Globus pallidus (tissue), 1 donor: ENCODE data around the gene KCNQ1OT1.

Source experiments
- DNase-seq: peaks from one replicate; pipeline ENCODE4 v3.0.0-alpha.2; 2015; ENCODE audit warnings: low spot score

KCNQ1OT1 gene

GRCh38 chr11:2701898-2702434 lies 2.2 kb upstream of the KCNQ1OT1 start:
- no peak for DNase-seq

GRCh38 chr11:2701230-2701629 lies 1.4 kb upstream of the KCNQ1OT1 start:
- no peak for DNase-seq

GRCh38 chr11:2700415-2701211 lies 819 bp upstream of the KCNQ1OT1 start:
- peak; percentile 53 for DNase-seq

DNA sequence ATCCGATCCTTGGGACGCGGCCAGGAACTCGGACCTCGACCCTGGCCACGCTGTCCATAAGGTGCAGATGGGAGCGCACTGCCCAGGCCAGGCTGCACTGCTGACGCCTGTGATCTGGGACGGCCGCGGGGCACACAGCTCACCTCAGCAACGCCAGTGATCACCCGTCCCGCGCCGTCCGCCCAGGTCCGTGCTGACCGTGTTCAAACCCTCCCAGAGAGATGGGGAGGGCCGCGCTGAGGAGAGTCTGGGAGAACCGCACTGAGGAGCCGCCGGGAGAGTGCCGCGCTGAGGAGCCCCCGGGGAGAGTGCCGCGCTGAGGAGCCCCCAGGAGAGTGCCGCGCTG lies 636 bp downstream of the KCNQ1OT1 start:
- DNase-seq, result no peak

DNA sequence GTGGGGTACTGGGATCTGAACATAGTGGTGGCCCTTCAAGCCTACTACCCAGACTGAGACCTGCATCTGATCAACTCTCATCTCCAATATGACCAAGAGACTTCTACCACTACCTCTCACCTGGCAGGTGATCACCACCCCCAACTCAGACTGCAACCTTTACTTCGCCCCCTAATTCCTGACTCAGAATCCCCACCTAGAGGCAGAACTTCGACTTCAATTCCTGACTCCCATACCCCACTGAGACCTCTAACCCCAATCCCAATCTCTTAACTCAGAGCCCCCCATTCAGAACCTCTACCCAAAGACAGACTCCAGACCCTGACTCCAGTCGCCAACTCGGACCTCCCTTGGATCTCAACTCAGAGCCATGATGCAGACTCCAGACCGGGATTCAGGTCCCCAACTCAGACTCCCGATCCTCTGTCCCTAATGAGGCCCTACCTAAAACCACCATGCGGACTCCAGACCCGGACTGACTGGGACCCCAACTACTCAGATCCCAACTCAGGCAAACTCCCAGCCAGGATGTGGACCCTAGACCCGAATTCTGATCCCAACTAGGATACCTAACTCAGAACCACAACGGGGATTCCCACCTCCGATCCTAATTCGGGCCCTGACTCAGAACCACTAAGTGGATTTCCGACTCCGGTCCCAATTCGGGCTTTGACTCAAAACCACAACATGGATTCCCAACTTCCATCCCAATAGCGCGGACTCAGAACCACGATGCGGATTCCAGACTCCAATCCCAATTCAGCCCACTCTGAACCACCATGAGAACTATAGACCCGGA lies 1.2 kb downstream of the KCNQ1OT1 start:
- DNase-seq, result no peak

DNA sequence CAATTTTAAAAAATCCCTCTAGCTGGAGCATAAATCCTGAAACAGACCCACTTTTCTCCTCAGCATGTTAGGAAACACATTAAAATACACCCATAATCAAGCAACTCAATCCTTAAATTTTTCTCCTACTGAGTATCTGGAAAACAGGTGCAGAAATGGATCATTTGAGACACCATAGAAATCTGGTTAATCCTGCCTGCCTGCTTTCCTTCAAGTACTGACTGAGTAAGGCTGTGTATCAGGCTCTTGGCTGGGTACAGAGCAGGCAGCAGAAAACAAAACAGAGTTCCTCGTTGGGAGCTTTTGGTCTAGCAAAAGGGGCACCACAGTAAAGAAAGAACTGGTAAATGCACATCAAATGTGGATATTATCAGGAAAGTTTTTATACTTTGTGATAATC lies 1.9 kb downstream of the KCNQ1OT1 start:
- DNase-seq, result no peak

- DNase-seq, result no peak
Observed at GRCh38 chr11:2696455-2696854, 3.3 kb downstream of the KCNQ1OT1 start.

DNA sequence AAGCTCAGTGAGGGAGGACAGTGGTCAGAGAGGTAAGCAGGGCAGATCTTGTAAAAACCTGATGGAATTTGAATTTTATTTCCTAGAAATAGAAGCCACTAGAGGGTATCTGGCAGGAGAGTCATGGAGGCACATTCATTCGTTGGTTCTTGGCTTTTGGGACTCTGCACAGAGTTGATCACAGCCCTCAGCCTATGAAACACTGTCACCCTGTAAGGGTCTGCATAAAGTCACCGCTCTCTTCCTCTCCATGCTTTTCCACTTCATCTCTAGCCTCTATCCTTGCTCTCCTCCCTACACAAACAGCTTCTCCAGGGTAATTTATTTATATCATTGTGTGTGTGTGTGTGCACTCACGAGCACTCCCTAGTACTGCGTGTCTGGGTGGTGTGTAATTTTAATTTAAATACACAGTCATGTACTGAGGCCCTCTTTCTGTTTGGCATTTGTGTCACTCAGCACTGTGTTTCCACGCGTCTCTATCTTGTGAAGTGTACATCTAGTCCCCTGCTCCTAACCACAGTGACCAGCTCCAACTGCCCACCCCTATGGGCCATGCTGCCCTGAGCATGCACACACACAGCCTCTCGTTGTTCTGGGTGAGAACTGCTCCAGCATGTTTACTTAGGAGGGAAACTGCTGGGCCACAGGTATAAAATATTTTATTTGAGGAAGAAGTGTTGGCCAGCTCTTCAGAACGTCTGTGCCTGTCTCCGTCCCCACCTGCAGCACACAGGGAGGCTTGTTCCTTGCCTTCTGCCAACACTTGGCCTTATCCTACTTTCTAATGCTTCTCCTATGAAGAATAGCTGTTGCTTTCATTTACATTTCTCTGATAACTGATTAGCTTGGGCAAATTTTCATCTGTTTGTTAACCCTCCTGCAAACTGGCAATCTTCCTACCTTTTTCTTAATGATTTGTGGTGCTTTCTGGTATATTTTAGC lies 4.5 kb downstream of the KCNQ1OT1 start:
- DNase-seq, result no peak

GRCh38 chr11:2694495-2694894 lies 5.3 kb downstream of the KCNQ1OT1 start:
- no peak for DNase-seq

- peak; percentile 31 for DNase-seq
Observed at GRCh38 chr11:2693271-2694261, 6.2 kb downstream of the KCNQ1OT1 start.

- no peak for DNase-seq
Observed at GRCh38 chr11:2691991-2692875, 7.6 kb downstream of the KCNQ1OT1 start.

- DNase-seq, result no peak
Observed at GRCh38 chr11:2691355-2691761, 8.4 kb downstream of the KCNQ1OT1 start.

DNA sequence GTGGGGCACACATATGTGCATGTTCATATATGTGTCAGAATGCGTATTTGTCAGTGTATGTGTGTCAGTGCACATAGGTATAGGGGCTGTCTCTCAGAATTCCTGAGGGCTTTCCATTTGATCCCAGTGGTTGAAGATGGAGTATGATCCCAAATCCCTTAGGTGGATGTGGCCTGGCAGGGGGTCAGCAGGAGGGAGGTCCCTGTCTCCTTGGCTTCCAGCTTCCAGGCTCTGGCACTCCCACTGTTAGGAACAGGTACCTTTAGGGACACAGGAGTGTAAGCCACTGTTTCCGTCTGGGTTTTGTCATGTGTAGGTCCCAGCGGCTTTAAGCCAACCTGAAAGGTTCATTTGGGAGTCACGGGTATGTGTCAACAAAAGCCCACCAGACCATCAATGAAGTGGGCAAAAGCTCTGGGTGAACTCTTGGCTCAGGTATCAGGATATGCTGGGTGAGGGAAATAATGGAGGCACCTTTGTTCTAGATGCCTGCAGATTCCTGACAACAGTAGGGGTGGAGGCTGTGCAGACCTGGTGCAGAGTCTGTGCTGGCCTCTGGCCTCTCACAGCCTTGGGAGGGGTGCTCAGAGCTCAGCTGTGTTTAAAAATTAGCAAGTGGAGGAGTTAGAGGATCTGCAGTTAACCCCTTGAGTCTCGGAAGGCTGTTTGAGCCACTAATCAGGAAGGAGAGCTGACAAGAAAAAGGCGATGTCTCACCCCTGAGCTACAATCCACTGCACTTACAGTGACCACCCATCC lies 9.0 kb downstream of the KCNQ1OT1 start:
- no peak for DNase-seq

DNA sequence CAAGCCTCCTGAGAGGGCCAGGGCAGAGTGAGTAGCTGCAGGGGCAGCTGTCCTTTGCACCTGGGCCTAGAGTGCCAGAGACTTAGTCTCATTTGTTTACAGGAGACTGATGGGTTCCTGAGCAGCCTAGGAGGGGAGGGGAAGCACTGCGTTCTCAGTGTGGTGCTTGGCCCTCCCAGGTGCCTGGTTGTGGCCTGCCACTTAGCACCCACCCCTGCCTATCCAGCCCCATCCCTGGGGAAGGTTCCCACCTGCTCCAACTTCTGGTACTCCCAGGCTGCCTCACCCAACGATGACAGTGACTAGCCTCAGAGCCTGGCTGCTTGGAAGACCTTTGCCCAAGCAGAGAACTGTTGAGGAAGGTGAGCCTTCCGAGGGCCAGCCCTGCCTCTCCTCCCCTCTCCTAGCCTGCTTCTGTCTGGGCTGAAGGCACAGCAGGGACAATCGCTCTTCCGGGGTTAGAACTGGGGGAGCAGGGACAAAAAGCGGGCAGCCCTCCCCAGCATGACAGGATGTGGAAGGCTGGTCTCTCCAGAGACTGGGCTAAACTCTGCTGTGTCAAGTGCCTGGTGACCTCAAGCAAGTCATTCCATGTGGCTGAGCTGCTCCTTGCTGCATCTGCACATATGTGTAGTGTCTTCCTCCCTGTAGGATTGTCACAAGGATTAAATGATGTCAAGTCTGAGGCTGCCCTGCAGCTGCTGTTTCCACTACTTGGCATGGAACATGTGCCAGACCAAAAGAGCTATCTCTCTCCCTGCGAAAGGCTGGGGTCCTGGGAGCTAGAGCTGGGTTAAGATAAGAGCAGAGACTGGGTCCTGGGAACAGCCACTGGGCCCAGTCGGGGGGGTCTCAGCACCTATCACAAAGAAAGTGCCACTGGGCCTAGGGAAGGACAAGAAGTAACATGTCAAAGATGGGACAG lies 9.9 kb downstream of the KCNQ1OT1 start:
- DNase-seq, result no peak

GRCh38 chr11:2688381-2689231 lies 11.2 kb downstream of the KCNQ1OT1 start:
- no peak for DNase-seq

- no peak for DNase-seq
Observed at GRCh38 chr11:2687782-2688191, 12.0 kb downstream of the KCNQ1OT1 start.

- no peak for DNase-seq
Observed at GRCh38 chr11:2687223-2687530, 12.6 kb downstream of the KCNQ1OT1 start.
